K562 (cell line): ENCODE results near the gene ELFN2. TPM values are rescaled to one million over a fixed set of nuclear protein-coding genes. Genes with fewer than 3 reads are reported as not detected.

Experiments used
- ATAC-seq: fragments of 200-7000 bp; cut with Tn5 transposase; 3 replicates; pipeline ENCODE4 v1.9.1; 2020; ENCODE audit warnings: moderate library complexity
- BruUV-seq: library from RNA; stranded (reverse); fragments of 400-500 nt; replicated peaks from 2 replicates; lab custom pipeline; 2021; lab: Mats Ljungman, UMichigan
- CTCF ChIA-PET: fragments of 300-600 bp; formaldehyde crosslinking; extraction: SDS; loops from one replicate; lab custom pipeline; 2021; ENCODE audit warnings: low intra/inter-chr PET ratio; lab: Yijun Ruan, JAX
- POLR2A ChIA-PET: fragments of 300-600, 350-650 bp; sonication (Branson Sonifier 250); formaldehyde crosslinking; extraction: SDS; loops from one replicate; lab custom pipeline; 2021; ENCODE audit warnings: antibody characterized with exemption, inconsistent platforms; lab: Yijun Ruan, JAX
- DNase-seq, 4 experiments: peaks; one replicate each; pipeline versions ENCODE4 v3.0.0 to v3.0.0-alpha.2; 2011 to 2018; ENCODE audit warnings: low spot score in 3 of 4, mixed read lengths in 3 of 4; ENCODE audit errors: extremely low read depth in 1 of 4
- FAIRE-seq: peaks from 2 replicates; lab custom pipeline; 2011; peaks lifted over from hg19 to GRCh38; lab: Jason Lieb, UNC
- H2AFZ ChIP-seq: 2 replicates; pipeline ENCODE4 v1.6.0; 2011; ENCODE audit warnings: low read depth, low read length, control low read depth, inconsistent platforms
- H3K27ac ChIP-seq: fragments of 200-600 bp; 3 replicates; pipeline ENCODE4 v1.8.0; 2011; ENCODE audit warnings: low read depth, mild to moderate bottlenecking, control low read depth, inconsistent platforms, low read length, moderate library complexity, mixed read lengths; ENCODE audit errors: extremely low read depth
- H3K27me3 ChIP-seq, 2 experiments: fragments of 300-600 bp in 1 of 2; 2 replicates in 1 of 2; 3 replicates in 1 of 2; pipeline versions ENCODE4 v1.6.0 to v1.8.0; 2011; ENCODE audit warnings: inconsistent platforms in 2 of 2, low read length in 2 of 2, mild to moderate bottlenecking in 1 of 2, mixed read lengths in 1 of 2, moderate library complexity in 1 of 2; ENCODE audit not compliant: control insufficient read depth in 2 of 2, insufficient read depth in 2 of 2
- H3K36me3 ChIP-seq: fragments of 300-600 bp; 3 replicates; pipeline ENCODE4 v1.8.0; 2011; ENCODE audit warnings: mild to moderate bottlenecking, low read length, inconsistent platforms; ENCODE audit not compliant: control insufficient read depth, insufficient read depth
- H3K4me1 ChIP-seq, 2 experiments: fragments of 200-600 bp in 1 of 2; replicated peaks in 1 of 2; 2 replicates in 1 of 2; 3 replicates in 1 of 2; pipeline versions ENCODE4 v1.5.1 to v1.8.0; 2011; ENCODE audit warnings: inconsistent platforms in 2 of 2, low read length in 2 of 2, mild to moderate bottlenecking in 1 of 2, mixed read lengths in 1 of 2, moderate library complexity in 1 of 2; ENCODE audit not compliant: control insufficient read depth in 2 of 2, insufficient read depth in 2 of 2
- H3K4me2 ChIP-seq: 2 replicates; pipeline ENCODE4 v1.6.1; 2011; ENCODE audit warnings: low read length, control low read depth, inconsistent platforms, mixed read lengths; ENCODE audit not compliant: insufficient read depth
- H3K4me3 ChIP-seq: fragments of 200-600 bp; sonication (generic), shearing (Covaris generic); 2 replicates; pipeline ENCODE4 v1.5.1; 2016; ENCODE audit warnings: control low read depth, inconsistent platforms
- H3K79me2 ChIP-seq: fragments of 200-600 bp; 3 replicates; pipeline ENCODE4 v1.8.0; 2011; ENCODE audit warnings: low read length, inconsistent platforms; ENCODE audit not compliant: control insufficient read depth, insufficient read depth
- H3K9ac ChIP-seq, 2 experiments: 2 replicates each; pipeline versions ENCODE4 v1.6.0 to v1.6.1; 2011; ENCODE audit warnings: low read depth in 2 of 2, low read length in 2 of 2, control low read depth in 1 of 2, inconsistent platforms in 1 of 2, mild to moderate bottlenecking in 1 of 2, mixed read lengths in 1 of 2; ENCODE audit not compliant: insufficient read depth in 1 of 2
- H3K9me1 ChIP-seq: one replicate; pipeline ENCODE4 v1.6.0; 2011; ENCODE audit warnings: inconsistent platforms, mild to moderate bottlenecking, low read length, moderate library complexity; ENCODE audit not compliant: control insufficient read depth, insufficient read depth
- H3K9me3 ChIP-seq: replicated peaks from 2 replicates; pipeline ENCODE4 v1.5.1; 2011; ENCODE audit warnings: low read depth, low read length, inconsistent platforms; ENCODE audit not compliant: control insufficient read depth, insufficient read depth
- H4K20me1 ChIP-seq: replicated peaks from 2 replicates; pipeline ENCODE4 v1.6.1; 2011; ENCODE audit warnings: low read length, inconsistent platforms, mixed read lengths; ENCODE audit not compliant: control insufficient read depth, insufficient read depth
- CREM ChIP-seq: IDR thresholded peaks from 2 replicates; pipeline ENCODE4 v1.6.1; 2014; ENCODE audit warnings: antibody characterized with exemption, low read depth
- ERF ChIP-seq: fragments of 450-650 bp; formaldehyde crosslinking; IDR thresholded peaks from 2 replicates; pipeline ENCODE4 v1.4.0; 2020; ENCODE audit warnings: mild to moderate bottlenecking, mixed read lengths
- ETV5 ChIP-seq: sonication (generic); formaldehyde crosslinking; IDR thresholded peaks from 2 replicates; pipeline ENCODE4 v1.4.0; 2020; ENCODE audit warnings: low read depth, mild to moderate bottlenecking, missing genetic modification reagents
- FIP1L1 ChIP-seq: fragments of 200-400 bp; formaldehyde crosslinking; IDR thresholded peaks from 2 replicates; pipeline ENCODE4 v1.6.1; 2018; ENCODE audit warnings: mild to moderate bottlenecking, low read depth, low read length; ENCODE audit not compliant: poor library complexity, severe bottlenecking
- MAZ ChIP-seq, 2 experiments: fragments of 450-650 bp in 1 of 2; sonication (generic) in 1 of 2; formaldehyde crosslinking; IDR thresholded peaks in 1 of 2; conservative IDR thresholded peaks in 1 of 2; 2 replicates each; pipeline versions ENCODE4 v1.4.0 to v1.5.0; 2020; ENCODE audit warnings: mild to moderate bottlenecking in 1 of 2, missing genetic modification reagents in 1 of 2
- MECOM ChIP-seq: fragments of 250-450 bp; sonication (Bioruptor Pico); IDR thresholded peaks from 2 replicates; pipeline ENCODE4 v1.8.0; 2022; ENCODE audit warnings: inconsistent platforms
- POLR2AphosphoS2 ChIP-seq: IDR thresholded peaks from 2 replicates; pipeline ENCODE4 v1.6.1; 2012; ENCODE audit warnings: low read length, improper control_type of control experiment
- RBM15 ChIP-seq: fragments of 200-400 bp; formaldehyde crosslinking; IDR thresholded peaks from 2 replicates; pipeline ENCODE4 v1.6.1; 2018; ENCODE audit warnings: mild to moderate bottlenecking, low read length, moderate library complexity; ENCODE audit not compliant: insufficient read depth
- RBM34 ChIP-seq: fragments of 200-400 bp; formaldehyde crosslinking; IDR thresholded peaks from 2 replicates; pipeline ENCODE4 v1.6.1; 2018; ENCODE audit warnings: low read length, borderline replicate concordance; ENCODE audit not compliant: insufficient read depth
- RNF2 ChIP-seq: sonication (generic); IDR thresholded peaks from 2 replicates; pipeline ENCODE4 v1.6.1; 2016
- RUNX1 ChIP-seq: sonication (generic); IDR thresholded peaks from 2 replicates; pipeline ENCODE4 v1.6.1; 2016; ENCODE audit warnings: antibody characterized with exemption, low read depth
- ZEB2 ChIP-seq: fragments of 450-650 bp; IDR thresholded peaks from 2 replicates; pipeline ENCODE4 v1.6.1; 2016
- ZNF174 ChIP-seq: fragments of 250-450 bp; sonication (Bioruptor Pico); IDR thresholded peaks from 2 replicates; pipeline ENCODE4 v1.4.0; 2020; ENCODE audit warnings: mild to moderate bottlenecking
- ZNF644 ChIP-seq: fragments of 200-800 bp; sonication (Bioruptor generic); IDR thresholded peaks from 2 replicates; pipeline ENCODE4 v1.6.1; 2016; ENCODE audit warnings: low read depth, missing genetic modification characterization, missing compliant biosample characterization
- ZNF699 ChIP-seq: fragments of 250-450 bp; sonication (Bioruptor Pico); IDR thresholded peaks from 2 replicates; pipeline ENCODE4 v1.8.0; 2021; ENCODE audit warnings: mild to moderate bottlenecking, moderate library complexity; ENCODE audit not compliant: insufficient replicate concordance
- WGBS: fragments of 100-300 bp; shearing (Covaris generic); methylation state at CpG from one replicate; pipeline ENCODE4 v1.1.6; 2016; ENCODE audit warnings: low coverage, mixed read lengths; ENCODE audit not compliant: insufficient coverage; ENCODE audit errors: missing lambda C conversion rate; 5-methylcytosine and 5-hydroxymethylcytosine counted together
- in situ Hi-C: fragments of 300-500 bp; cut with MboI; formaldehyde crosslinking; loops from 4 replicates; pipeline ENCODE4 v1.15.0; 2018; ENCODE audit warnings: inconsistent platforms, mixed read lengths
- intact Hi-C: fragments of 100-400 bp; cut with micrococcal nuclease; formaldehyde crosslinking; loops from 2 replicates; pipeline ENCODE4 v1.14.2; 2022
- polyA plus RNA-seq, 8 experiments: library from polyadenylated mRNA; depleted of rRNA in 4 of 8; stranded (reverse) in 5 of 8; unstranded in 3 of 8; fragments of >200 nt; fragmentation: Nextera tagmentation in 2 of 8; fragmentation: Illumina TruSeq in 1 of 8; extraction: Ambion mirVana in 2 of 8; extraction: Trizol in 1 of 8; gene quantifications; 2 replicates each; pipeline versions ENCODE4 v1.2.1 to v1.2.3, GENCODE V29; 2011 to 2014; ENCODE audit warnings: inconsistent platforms in 1 of 8, missing spikeins in 1 of 8
- total RNA-seq, 7 experiments: library from RNA; depleted of rRNA in 6 of 7; stranded (reverse); fragments of >200 nt in 6 of 7; fragmentation: Illumina TruSeq in 2 of 7; extraction: Trizol in 2 of 7; gene quantifications; 2 replicates each; pipeline versions ENCODE4 v1.2.1 to v1.2.3, GENCODE V29; 2011 to 2021; ENCODE audit warnings: low replicate concordance in 1 of 7
- TF ChIP-seq, protein P1 (sequence below): fragments of 450-650 bp; IDR thresholded peaks from 2 replicates; pipeline ENCODE4 v1.6.1; 2016
- TF ChIP-seq, protein P2 (sequence below): fragments of 250-450 bp; sonication (Bioruptor Pico); IDR thresholded peaks from 2 replicates; pipeline ENCODE4 v1.5.0; 2020; ENCODE audit warnings: mild to moderate bottlenecking, borderline replicate concordance
- TF ChIP-seq, protein P3 (sequence below): fragments of 200-800 bp; sonication (Bioruptor generic); IDR thresholded peaks from 2 replicates; pipeline ENCODE4 v1.6.1; 2017; ENCODE audit warnings: missing genetic modification characterization, missing compliant biosample characterization
- TF ChIP-seq, protein P4 (sequence below): sonication (generic); formaldehyde crosslinking; IDR thresholded peaks from 2 replicates; pipeline ENCODE4 v1.8.0; 2022; ENCODE audit warnings: mild to moderate bottlenecking, missing genetic modification reagents

ELFN2 gene
- total and polyA plus RNA-seq, 9 of the 15 experiments (the other 6 are each of a cell fraction or from before 2014, with no cell fraction given) = not detected

DNA sequence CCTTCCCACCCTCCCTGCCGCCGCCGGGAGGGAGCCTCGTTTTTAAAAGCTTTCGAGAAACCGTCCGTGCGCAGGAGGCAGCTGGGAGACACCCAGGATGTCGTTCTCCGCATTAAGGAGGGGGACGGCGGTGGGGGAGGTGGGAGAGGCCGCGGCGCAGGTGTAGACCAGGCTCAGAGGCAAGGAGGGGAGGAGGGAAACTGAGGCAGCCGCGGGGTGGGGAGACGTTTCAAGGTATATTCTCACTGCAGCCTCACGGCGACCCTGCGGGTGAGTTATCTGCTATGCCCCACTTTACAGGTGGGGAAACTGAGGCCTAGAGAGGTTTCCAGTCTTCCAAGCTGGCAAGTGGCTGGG is 102.3 kb downstream of the ELFN2 start:
- ATAC-seq (no peak), FAIRE-seq (no peak)
- no TSS peak for BruUV-seq
- no peaks in the 10 kb centered on the region; the same call in 1 of the 2 replicates for H4K20me1 ChIP-seq
- no peaks in the 10 kb centered on the region for H3K9me3 ChIP-seq
- H2AFZ ChIP-seq = no peak overlapping the region
- 0% methylated on average over 8 of the region's 21 CpGs for WGBS
- H3K79me2 ChIP-seq = no peaks in the 10 kb centered on the region
- H3K9me1 ChIP-seq = no peaks in the 10 kb centered on the region
- peaks cover 0 to 3% of the 10 kb centered on the region in 2 experiments; a peak in 1 of 5 replicates for H3K4me1 ChIP-seq
- POLR2A ChIA-PET = no interaction called here
- no peaks in the 10 kb centered on the region for H3K36me3 ChIP-seq
- peaks cover 4 to 32% of the 10 kb centered on the region in 2 experiments; a peak in 4 of 5 replicates for H3K27me3 ChIP-seq
- H3K27ac ChIP-seq = no peak overlapping the region
- H3K4me3 ChIP-seq = no peak overlapping the region
- in situ Hi-C loops = no loop called here
- TF ChIP-seq, protein P1, sequence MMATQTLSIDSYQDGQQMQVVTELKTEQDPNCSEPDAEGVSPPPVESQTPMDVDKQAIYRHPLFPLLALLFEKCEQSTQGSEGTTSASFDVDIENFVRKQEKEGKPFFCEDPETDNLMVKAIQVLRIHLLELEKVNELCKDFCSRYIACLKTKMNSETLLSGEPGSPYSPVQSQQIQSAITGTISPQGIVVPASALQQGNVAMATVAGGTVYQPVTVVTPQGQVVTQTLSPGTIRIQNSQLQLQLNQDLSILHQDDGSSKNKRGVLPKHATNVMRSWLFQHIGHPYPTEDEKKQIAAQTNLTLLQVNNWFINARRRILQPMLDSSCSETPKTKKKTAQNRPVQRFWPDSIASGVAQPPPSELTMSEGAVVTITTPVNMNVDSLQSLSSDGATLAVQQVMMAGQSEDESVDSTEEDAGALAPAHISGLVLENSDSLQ = no peak
- TF ChIP-seq ERF (CRISPR knock-in tag) = no peak
- no peak for TF ChIP-seq ZNF699 (CRISPR knock-in tag)
- TF ChIP-seq ZEB2 = no peak
- no peak for TF ChIP-seq ETV5 (CRISPR knock-in tag)
- TF ChIP-seq, protein P2, sequence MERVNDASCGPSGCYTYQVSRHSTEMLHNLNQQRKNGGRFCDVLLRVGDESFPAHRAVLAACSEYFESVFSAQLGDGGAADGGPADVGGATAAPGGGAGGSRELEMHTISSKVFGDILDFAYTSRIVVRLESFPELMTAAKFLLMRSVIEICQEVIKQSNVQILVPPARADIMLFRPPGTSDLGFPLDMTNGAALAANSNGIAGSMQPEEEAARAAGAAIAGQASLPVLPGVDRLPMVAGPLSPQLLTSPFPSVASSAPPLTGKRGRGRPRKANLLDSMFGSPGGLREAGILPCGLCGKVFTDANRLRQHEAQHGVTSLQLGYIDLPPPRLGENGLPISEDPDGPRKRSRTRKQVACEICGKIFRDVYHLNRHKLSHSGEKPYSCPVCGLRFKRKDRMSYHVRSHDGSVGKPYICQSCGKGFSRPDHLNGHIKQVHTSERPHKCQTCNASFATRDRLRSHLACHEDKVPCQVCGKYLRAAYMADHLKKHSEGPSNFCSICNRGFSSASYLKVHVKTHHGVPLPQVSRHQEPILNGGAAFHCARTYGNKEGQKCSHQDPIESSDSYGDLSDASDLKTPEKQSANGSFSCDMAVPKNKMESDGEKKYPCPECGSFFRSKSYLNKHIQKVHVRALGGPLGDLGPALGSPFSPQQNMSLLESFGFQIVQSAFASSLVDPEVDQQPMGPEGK (CRISPR knock-in tag) = no peak
- no peak for TF ChIP-seq ZNF174 (CRISPR knock-in tag)
- no peak for TF ChIP-seq RNF2
- no peak for TF ChIP-seq MAZ (CRISPR knock-in tag; conservative IDR thresholded peaks at IDR 0.05 in 1 of 2, IDR thresholded peaks at IDR 0.05 in 1 of 2)
- TF ChIP-seq, protein P3, sequence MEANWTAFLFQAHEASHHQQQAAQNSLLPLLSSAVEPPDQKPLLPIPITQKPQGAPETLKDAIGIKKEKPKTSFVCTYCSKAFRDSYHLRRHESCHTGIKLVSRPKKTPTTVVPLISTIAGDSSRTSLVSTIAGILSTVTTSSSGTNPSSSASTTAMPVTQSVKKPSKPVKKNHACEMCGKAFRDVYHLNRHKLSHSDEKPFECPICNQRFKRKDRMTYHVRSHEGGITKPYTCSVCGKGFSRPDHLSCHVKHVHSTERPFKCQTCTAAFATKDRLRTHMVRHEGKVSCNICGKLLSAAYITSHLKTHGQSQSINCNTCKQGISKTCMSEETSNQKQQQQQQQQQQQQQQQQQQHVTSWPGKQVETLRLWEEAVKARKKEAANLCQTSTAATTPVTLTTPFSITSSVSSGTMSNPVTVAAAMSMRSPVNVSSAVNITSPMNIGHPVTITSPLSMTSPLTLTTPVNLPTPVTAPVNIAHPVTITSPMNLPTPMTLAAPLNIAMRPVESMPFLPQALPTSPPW (CRISPR knock-in tag) = no peak
- no peak for TF ChIP-seq RBM15
- no peak for TF ChIP-seq MECOM (CRISPR knock-in tag)
- no peak for TF ChIP-seq ZNF644
- TF ChIP-seq FIP1L1 = no peak
- TF ChIP-seq CREM = no peak
- TF ChIP-seq POLR2AphosphoS2 = no peak
- no peak for TF ChIP-seq RUNX1
- TF ChIP-seq, protein P4, sequence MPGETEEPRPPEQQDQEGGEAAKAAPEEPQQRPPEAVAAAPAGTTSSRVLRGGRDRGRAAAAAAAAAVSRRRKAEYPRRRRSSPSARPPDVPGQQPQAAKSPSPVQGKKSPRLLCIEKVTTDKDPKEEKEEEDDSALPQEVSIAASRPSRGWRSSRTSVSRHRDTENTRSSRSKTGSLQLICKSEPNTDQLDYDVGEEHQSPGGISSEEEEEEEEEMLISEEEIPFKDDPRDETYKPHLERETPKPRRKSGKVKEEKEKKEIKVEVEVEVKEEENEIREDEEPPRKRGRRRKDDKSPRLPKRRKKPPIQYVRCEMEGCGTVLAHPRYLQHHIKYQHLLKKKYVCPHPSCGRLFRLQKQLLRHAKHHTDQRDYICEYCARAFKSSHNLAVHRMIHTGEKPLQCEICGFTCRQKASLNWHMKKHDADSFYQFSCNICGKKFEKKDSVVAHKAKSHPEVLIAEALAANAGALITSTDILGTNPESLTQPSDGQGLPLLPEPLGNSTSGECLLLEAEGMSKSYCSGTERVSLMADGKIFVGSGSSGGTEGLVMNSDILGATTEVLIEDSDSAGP (CRISPR knock-in tag) = no peak
- no peak for TF ChIP-seq RBM34
- TF ChIP-seq, all 486 proteins: peak for 0
- intact Hi-C loops = no loop called here
- Histone ChIP-seq H3K9ac (no peak overlapping the region), H3K4me2 (no peak overlapping the region)
- no peak for DNase-seq
- CTCF ChIA-PET = no interaction called here
